ENCODE data around the gene AOPEP.

AOPEP gene

DNA sequence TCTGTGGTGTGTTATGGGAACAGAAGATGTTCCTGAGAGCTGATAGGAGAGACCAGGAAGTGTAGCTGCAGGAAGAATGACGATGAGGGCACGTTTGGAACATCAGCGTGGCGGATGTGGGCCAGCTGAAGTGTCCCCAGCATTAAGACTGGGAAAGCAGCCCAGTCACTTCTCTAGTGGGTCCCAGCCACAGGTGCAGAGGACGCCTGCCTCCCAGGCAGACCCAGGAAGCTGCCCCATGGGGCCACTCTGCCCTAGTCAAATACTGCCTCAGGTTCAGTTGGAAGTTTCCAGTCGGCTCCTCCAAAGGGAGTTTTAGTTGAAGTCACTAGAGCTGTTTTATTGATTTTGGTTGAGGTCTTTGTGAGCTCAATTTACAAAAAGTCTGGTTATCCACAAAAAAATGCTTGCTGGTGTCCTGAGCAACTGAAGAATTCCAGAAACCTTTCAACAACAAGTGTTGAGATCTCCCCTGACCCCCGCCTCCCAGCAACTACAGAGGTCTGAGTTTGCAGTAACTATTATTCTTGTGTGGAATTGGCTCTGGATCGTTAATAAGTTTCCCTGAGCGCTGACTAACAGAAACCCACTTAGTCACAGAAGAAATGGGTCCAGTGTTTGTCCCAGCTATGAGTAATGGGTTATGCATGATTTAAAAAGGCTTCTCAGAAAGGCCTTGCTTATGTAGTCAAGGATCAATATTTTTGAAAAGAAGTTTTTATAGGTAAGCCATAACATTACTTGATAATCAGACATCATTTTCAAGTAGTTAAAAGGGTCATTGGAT, 296.9 kb downstream of the AOPEP start:
- DNase-seq (ENCODE audit: low spot score), result no peak
- in situ Hi-C loops (cut with MboI; ENCODE audit: low sequenced_read_pairs, unreplicated experiment), result no loop called here
- no peak for TF ChIP-seq CTCF (IDR thresholded peaks at IDR 0.05; ENCODE audit: borderline replicate concordance, control extremely low read depth, extremely low read depth, insufficient read depth, missing control alignments)

GRCh38 chr9:95024097-95024671, 297.7 kb downstream of the AOPEP start:
- TF ChIP-seq CTCF (IDR thresholded peaks at IDR 0.05; ENCODE audit: borderline replicate concordance, control extremely low read depth, extremely low read depth, insufficient read depth, missing control alignments), result no peak
- no peak for DNase-seq (ENCODE audit: low spot score)
- in situ Hi-C loops (cut with MboI; ENCODE audit: low sequenced_read_pairs, unreplicated experiment), result no loop called here

- no peak for TF ChIP-seq CTCF (IDR thresholded peaks at IDR 0.05; ENCODE audit: borderline replicate concordance, control extremely low read depth, extremely low read depth, insufficient read depth, missing control alignments)
- in situ Hi-C loops (cut with MboI; ENCODE audit: low sequenced_read_pairs, unreplicated experiment), result no loop called here
- DNase-seq (ENCODE audit: low spot score), result no peak
These were observed 299.0 kb downstream of the AOPEP start for GRCh38 chr9:95025213-95026147.

DNA sequence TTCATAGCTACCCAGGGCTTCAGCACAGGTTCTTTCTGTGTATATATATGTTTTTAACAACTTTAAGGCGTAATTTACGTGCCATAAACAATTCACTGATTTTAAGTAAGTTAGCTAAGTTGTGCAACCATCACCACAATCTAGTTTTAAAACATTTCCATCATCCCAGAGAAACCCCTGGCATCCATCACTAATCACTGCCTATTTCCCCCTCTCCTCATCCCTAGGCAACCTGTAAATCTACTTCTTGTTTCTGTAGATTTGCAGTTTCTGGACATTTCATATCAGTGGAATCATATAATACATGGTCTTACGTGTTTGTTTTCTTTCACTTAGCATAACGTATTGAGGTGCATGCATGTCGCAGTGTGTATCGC, 299.6 kb downstream of the AOPEP start:
- no peak for TF ChIP-seq CTCF (IDR thresholded peaks at IDR 0.05; ENCODE audit: borderline replicate concordance, control extremely low read depth, extremely low read depth, insufficient read depth, missing control alignments)
- no peak for DNase-seq (ENCODE audit: low spot score)
- in situ Hi-C loops (cut with MboI; ENCODE audit: low sequenced_read_pairs, unreplicated experiment), result no loop called here

DNA sequence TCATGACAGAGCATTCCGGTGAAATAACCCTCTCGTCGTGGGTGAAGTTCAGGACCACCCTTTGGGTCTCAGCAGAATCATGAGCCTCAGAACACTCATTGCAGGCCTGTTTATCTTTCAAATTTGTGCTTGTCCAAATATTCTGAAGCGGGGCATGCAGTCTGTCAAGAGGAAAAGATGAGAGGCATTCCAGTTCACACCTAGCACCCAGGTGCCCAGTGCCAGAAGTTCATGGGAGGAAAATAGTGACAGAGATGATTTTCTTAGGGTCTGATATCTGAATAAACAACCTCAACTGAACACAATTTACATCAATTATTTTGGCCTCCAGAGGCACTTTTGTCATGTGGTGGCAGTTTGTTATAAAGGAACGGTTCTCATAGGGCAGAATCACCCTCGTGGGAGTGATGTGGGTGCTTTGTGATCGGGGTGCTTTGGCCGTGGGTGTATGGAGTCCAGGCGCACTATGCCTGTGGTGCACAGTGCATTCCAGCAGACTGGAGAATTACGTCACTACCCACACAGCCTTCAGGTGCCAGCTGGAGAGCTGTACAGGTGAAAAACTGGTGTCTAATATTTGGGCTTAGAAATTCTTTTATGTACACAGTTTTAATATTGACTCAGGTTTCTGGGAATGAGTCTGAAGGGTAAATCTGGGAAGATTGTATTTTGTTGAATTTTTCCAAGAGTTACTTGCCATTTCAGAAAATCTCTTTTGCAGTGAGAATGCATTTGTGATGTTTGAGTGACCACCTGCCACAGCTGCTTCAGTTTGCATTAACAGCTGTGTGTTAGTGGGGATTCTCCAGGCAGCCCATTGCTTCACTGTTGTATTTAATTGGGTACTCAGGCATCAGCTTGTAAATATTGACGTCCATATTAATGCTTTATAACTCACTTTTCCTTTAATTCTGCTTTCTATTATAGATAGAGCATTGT, 301.7 kb downstream of the AOPEP start:
- no peak for TF ChIP-seq CTCF (IDR thresholded peaks at IDR 0.05; ENCODE audit: borderline replicate concordance, control extremely low read depth, extremely low read depth, insufficient read depth, missing control alignments)
- DNase-seq (ENCODE audit: low spot score), result no peak
- in situ Hi-C loops (cut with MboI; ENCODE audit: low sequenced_read_pairs, unreplicated experiment), result no loop called here
